Ishikawa (cell line): Measurements from ENCODE around the gene LYRM1.

Experiments
- FOXM1 ChIP-seq: IDR thresholded peaks from 2 replicates; pipeline ENCODE4 v1.6.1; 2012; ENCODE audit warnings: low read depth, borderline replicate concordance
- TCF12 ChIP-seq: IDR thresholded peaks from 2 replicates; pipeline ENCODE4 v1.6.1; 2012; ENCODE audit warnings: low read depth

DNA sequence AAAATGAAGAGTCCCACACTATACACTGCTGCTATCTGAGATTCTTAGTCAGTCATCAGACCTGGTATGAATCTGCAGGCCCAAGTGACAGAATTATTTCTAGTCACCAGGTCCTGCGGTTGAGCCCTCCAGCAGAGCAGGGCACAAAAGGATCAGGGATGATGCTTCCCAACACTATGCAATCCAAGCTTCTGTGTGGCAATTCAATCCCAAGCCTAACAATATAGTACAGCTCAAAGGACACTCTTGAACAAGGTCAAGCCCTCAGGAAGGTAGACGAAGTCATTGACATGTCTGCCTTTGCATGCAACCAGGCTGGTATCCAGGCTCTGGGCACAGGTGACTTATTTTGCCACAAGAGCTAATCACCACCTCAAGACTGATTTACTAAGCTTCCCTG lies 6.2 kb upstream of the LYRM1 start:
- TF ChIP-seq TCF12 (no peak), FOXM1 (no peak)
